ENCODE data around the gene NDUFB4.
"Not testable (repeated sequence)": the region's sequence is repeated elsewhere in the genome, so short reads cannot be mapped to it uniquely, and the experiment has no call there.

Gene NDUFB4

DNA sequence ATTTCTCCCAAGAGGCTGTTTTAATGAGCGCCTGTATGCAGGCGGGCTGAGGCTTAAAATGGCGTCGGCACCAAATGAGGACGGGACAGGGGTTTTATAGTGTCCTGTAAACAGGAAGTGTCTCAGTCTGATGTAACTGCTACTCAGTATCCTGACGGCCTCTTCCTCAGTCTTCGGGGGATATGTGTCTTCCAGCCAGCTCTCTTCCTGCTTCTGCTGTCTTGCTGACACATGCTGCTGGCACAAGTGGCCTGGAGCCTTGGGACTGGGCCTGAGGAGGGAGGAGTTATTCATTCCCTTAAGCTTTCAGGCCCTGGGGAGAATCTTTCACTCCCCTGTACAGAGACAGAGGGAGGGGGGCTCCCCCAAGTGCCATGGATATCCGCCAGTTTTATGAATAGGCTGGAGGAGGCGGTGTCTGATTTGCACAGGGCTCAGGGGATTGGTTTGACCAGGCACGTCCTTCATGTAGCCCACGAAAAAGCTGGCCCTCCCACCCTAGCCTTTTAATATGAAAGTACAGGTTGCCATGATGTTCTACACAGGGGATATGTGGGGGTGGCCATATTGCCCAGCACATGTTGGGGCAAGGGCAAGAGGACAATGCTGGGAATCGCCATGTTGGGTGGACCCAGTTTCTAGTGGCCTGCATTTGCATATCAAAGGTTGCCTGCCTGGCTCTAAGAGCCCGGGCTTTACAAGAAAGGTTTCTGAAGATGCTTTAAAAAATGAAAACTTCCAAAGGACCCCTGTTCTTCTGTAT is 19.9 kb downstream of the NDUFB4 start:
- DNase-seq (ENCODE audit: low spot score), result no peak
- TF ChIP-seq, protein P1, sequence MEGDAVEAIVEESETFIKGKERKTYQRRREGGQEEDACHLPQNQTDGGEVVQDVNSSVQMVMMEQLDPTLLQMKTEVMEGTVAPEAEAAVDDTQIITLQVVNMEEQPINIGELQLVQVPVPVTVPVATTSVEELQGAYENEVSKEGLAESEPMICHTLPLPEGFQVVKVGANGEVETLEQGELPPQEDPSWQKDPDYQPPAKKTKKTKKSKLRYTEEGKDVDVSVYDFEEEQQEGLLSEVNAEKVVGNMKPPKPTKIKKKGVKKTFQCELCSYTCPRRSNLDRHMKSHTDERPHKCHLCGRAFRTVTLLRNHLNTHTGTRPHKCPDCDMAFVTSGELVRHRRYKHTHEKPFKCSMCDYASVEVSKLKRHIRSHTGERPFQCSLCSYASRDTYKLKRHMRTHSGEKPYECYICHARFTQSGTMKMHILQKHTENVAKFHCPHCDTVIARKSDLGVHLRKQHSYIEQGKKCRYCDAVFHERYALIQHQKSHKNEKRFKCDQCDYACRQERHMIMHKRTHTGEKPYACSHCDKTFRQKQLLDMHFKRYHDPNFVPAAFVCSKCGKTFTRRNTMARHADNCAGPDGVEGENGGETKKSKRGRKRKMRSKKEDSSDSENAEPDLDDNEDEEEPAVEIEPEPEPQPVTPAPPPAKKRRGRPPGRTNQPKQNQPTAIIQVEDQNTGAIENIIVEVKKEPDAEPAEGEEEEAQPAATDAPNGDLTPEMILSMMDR (IDR thresholded peaks at IDR 0.05; ENCODE audit: borderline replicate concordance, control extremely low read depth, extremely low read depth, insufficient read depth, missing control alignments), result no peak
- in situ Hi-C loops (cut with MboI; ENCODE audit: low sequenced_read_pairs, unreplicated experiment), result no loop called here

DNA sequence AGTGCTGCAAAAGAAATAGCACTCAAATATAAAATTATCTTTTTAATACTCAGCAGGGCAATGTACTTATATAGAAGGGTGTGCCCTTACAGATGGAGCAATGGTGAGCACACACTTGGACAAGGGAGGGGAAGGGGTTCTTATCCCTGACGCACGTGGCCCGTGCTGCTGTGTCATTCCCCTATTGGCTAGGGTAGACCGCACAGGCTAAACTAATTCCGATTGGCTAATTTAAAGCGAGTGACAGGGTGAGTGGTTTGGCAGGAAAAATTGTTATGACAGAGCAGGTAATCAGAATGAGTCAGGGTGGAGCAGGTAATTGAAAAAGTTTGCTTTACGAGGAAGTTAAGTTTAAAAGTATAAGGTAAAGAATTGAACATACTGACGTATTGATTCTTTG is 20.6 kb downstream of the NDUFB4 start:
- DNase-seq (ENCODE audit: low spot score); in situ Hi-C loops (cut with MboI; ENCODE audit: low sequenced_read_pairs, unreplicated experiment): not testable (repeated sequence)

DNA sequence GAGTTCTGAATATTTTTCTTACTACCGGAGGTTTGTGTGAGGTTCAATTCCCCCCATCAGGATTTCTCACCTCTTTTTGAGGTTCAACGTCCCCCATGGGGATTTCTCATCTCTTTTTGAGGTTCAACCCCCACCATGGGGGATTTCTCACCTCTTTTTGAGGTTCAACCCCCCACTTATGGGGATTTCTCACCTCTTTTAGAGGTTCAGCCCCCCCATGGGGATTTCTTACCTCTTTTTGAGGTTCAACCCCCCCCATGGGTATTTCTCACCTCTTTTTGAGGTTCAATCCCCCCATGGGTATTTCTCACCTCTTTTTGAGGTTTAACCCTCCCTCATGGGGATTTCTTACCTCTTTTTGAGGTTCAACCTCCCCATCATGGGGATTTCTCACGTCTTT is 26.3 kb downstream of the NDUFB4 start:
- no peak for DNase-seq (ENCODE audit: low spot score)
- TF ChIP-seq, protein P1 (IDR thresholded peaks at IDR 0.05; ENCODE audit: borderline replicate concordance, control extremely low read depth, extremely low read depth, insufficient read depth, missing control alignments), result no peak
- in situ Hi-C loops (cut with MboI; ENCODE audit: low sequenced_read_pairs, unreplicated experiment), result no loop called here

DNA sequence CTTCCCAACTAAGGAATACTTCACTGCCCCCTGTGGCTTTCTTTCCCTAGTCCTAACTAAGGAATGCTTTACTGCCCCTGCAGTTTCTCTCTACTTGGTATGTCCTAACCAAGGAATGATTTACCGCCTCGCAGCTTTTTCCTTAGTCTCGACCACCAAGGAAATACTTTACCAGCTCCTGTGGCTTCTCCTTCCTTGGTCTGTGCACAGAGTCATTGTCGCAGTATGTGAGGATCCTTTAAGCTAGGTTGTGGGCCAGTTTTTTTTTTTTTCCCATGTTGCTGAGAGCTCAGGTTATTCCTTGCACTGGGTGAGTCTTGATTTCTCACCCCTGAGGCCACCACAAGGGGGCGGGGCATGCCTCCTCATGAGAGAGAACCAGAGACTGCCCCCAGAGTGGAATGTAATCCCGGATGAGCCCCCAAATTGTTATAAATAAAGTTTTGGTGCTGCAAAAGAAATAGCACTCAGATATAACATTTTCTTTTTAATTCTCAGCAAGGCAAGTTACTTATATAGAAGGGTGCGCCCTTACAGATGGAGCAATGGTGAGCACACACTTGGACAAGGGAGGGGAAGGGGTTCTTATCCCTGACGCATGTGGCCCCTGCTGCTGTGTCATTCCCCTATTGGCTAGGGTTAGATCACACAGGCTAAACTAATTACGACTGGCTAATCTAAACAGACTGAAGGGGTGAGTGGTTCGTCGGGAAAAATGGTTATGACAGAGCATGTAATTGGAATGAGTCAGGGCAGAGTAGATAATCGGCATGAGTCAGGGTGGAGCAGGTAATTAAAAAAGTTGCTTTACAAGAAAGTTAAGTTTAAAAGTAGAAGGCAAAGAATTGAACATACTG is 27.0 kb downstream of the NDUFB4 start:
- in situ Hi-C loops (cut with MboI; ENCODE audit: low sequenced_read_pairs, unreplicated experiment), result no loop called here
- no peak for DNase-seq (ENCODE audit: low spot score)
- TF ChIP-seq, protein P1 (IDR thresholded peaks at IDR 0.05; ENCODE audit: borderline replicate concordance, control extremely low read depth, extremely low read depth, insufficient read depth, missing control alignments), result no peak

DNA sequence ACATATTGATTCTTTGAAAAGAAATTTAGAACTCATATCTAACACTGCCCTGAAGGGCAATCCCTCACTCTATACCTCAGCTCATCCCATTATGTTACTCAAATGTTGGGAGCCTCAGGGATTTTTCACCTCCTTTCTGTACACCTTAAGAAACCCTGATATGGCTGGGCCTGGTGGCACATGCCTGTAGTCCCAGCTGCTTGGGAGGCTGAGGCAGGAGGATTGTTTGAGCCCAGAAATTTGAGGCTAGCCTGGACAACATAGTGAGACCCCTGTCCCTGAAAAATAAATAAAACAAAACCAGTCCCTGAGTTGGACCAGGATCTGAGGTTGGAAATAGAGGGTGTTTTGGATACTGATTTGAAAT is 27.6 kb downstream of the NDUFB4 start:
- TF ChIP-seq, protein P1 (IDR thresholded peaks at IDR 0.05; ENCODE audit: borderline replicate concordance, control extremely low read depth, extremely low read depth, insufficient read depth, missing control alignments), result no peak
- DNase-seq (ENCODE audit: low spot score), result no peak
- in situ Hi-C loops (cut with MboI; ENCODE audit: low sequenced_read_pairs, unreplicated experiment), result no loop called here

DNA sequence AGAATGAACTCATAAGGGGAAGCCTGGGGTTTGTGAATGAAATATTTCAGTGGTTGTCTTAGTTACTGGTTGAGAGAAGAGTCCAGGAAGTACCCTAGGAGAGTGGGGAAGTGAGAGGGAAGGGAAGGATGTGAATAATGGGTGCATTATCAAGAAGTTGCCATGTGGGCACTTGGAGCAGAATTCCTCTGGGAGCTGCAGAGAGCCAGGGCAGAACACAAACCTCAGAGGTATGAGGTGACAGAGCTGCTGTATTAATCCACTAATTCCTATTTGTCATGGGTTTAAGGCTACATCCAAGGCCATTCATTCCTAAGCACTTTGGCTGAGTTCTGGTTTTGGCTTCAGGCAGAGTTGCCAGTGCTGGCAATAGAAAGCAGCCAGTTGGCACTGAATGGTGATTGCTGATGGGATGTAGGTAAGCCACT is 29.0 kb downstream of the NDUFB4 start:
- in situ Hi-C loops (cut with MboI; ENCODE audit: low sequenced_read_pairs, unreplicated experiment), result no loop called here
- no peak for DNase-seq (ENCODE audit: low spot score)
- TF ChIP-seq, protein P1 (IDR thresholded peaks at IDR 0.05; ENCODE audit: borderline replicate concordance, control extremely low read depth, extremely low read depth, insufficient read depth, missing control alignments), result no peak

DNA sequence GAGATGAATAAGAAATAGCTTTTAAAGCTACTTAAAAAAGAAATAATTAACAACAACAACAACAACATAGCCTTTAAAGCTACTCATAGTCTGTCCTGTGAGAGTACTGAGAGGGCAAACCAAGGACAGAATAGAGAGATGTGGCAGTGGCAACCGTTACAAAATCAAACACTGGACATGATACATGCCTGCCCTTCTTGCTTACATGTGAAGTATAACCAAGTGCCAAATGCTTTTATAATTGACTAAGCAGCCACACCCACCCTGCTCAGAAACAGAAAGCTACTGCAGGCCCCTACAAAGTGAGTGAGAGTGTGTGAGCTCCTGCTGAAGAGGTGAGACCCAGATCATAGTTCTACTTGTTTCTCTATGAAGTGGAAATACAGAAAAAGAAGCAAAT is 38.4 kb downstream of the NDUFB4 start:
- TF ChIP-seq, protein P1 (IDR thresholded peaks at IDR 0.05; ENCODE audit: borderline replicate concordance, control extremely low read depth, extremely low read depth, insufficient read depth, missing control alignments), result no peak
- in situ Hi-C loops (cut with MboI; ENCODE audit: low sequenced_read_pairs, unreplicated experiment), result no loop called here
- no peak for DNase-seq (ENCODE audit: low spot score)

All from GM13976 (cell line).